Activated CD8-positive, alpha-beta memory T cell treated with anti-CD3 and anti-CD28 coated beads, Interleukin-2, amount 50 U/mL, for 1 hour (primary cell): ENCODE measurements around the gene RAB6B.

ENCODE experiments used
- DNase-seq: peaks from one replicate; pipeline ENCODE4 v3.0.0-alpha.2; 2020; ENCODE audit errors: extremely low read depth

Gene RAB6B

DNA sequence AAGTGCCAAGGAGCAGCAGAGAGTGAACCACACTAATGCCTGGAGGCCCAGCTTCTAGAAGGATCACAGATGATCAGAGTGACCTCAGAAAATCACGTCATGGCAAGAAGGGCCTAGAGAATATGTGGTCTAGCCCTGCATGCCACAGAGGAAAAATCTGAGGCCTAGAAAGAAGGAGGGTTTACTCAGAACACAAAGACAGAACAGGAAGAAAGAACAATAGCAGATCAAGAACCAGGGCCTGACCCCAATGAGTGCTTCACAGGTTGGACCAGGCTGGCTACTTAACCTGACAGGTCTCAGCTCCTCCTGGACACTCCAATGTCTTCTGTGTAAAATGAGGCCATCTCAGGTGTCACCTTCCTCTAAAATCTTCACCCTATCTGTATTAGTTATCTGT, 14.2 kb downstream of the RAB6B start:
- DNase-seq = no peak

DNA sequence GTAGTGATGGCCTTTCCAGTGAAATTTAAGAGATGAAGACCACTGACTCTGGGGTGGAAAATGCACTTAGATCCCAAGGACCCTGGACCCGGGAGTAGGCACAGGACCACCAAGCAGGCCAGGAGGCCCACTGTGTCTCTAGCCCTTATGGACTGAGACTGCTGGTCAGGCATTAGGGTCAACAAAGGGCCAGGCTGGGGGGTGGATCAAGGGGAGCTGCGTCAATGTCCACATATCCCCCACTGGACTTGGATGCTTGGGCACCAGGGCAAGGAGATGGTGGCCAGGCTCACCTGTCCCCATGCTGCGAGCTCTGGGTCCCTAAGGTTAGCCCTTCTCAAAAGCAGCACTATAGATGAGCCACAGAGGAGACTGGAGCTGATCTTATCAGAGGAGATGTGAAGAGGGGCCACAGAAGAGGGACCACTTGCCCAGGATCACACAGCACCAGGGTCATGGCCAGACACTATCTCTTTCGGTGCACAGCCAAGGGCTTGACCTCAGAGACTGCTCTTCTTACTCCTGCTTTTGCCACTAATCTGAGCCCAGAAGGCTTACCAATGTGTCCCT, 14.7 kb downstream of the RAB6B start:
- DNase-seq = no peak

DNA sequence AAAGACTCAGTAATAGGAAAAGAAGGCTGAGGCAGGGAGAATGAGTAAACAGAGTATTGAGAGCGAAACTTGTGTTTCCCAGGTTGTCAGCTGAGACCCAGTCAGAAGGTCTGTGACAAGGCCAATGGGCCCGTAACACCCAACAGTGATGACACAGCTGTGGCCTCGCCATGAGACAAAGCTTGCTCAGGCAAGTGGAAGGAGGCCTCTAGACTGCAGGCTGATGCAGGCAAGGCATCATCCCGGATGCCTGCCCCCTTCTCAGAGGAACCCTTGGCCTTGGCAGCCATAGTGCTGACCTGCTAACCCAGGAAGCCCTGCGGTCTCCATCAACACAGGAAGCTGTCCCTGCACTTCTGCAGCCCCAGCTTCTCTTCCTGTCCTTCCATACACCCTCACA, 15.4 kb downstream of the RAB6B start:
- DNase-seq = no peak

DNA sequence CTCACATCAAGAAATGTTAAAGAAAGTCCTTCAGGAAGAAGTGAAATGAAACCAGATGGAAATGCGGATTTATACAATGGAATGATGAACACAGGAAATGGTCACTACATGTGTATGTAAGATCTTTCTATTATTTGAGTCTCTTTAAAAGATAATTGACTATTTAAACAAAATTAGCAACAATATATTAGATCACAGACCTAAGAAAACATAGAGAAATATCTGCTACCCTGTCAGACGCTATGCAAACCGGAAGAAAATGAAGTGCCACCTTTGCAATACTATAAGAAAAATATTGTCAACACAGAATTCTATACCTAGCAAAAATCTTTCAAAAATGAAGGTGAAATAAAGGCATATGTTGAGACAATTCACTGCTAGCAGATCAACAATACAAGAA, 17.2 kb downstream of the RAB6B start:
- DNase-seq = no peak

- DNase-seq = no peak
Observed at GRCh38 chr3:133877221-133877620, 18.5 kb downstream of the RAB6B start.

GRCh38 chr3:133874761-133875438, 20.8 kb downstream of the RAB6B start:
- no peak for DNase-seq

- no peak for DNase-seq
Observed at GRCh38 chr3:133874344-133874743, 21.3 kb downstream of the RAB6B start.

DNA sequence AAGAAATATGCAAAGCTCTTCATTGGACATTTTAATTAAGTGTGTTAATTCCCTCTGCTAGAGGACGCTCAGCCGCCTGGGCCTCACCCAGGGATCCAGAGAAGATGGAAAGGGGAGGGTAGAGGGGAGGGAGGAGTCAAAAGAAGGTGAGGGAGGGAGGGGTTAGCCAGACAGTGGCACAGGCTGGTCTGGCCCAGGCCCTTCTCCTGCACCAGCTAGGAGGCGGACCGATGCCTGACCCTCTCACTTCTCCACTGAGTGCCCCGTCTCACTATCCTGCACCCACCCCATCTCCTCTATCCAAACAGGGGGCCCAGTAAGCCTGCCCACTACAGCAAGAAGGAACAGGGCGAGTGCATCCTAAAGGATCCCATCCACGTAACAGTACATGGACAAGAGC, 22.9 kb downstream of the RAB6B start:
- DNase-seq = no peak

- no peak for DNase-seq
Observed at GRCh38 chr3:133872161-133872560, 23.5 kb downstream of the RAB6B start.

DNA sequence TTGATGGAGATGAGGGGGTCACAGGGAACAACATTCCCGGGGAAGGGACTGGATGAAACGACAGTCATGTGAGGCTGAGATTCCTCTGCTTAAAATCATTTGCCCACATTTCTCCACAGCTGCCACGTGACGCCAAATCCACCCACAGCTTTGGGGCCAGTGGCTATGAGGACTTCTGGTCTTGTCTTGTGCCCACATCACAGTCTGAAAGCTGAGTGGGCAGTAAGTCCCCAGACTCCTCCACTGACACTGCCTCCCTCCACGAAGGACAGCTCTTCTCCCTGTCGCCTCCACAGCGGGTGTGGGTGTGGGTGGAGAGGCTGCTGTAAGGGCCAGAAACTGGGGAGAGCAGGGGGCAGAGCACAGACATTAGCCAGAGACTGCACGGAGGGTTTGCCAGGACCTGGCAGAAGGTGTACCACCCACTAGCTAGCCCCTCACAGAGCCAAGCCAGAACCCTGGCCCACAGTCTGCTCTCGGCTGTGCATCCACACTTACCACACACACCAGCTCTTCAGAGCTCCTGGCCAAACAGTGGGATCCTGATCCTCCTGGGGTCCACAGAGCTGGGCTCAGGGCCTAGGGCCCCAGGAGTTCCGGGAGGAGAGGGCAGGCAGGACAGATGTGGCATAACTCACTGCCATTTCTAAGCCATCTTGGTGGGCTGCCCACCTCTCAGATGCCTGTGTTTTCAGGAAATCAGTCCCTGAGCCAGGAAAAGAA, 24.2 kb downstream of the RAB6B start:
- DNase-seq = no peak

DNA sequence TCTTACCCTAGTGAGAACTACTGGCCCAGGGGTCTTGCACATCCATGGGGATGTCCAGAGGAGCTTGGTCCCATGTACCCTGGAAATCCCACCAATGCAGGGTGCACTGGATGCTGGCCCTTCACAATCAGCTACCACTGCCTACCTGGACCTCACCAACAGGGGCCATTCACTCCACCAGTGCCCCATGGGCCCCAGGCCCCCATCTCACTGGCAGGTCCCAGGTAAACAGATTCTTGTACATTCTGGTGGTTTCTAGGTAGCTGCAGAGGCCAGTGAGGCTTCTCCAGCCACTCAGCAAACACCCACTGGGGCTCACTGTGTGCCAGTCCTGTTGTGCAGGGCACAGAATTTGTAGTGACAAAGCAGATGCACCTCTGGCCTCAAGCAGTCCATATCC, 24.9 kb downstream of the RAB6B start:
- DNase-seq = no peak

DNA sequence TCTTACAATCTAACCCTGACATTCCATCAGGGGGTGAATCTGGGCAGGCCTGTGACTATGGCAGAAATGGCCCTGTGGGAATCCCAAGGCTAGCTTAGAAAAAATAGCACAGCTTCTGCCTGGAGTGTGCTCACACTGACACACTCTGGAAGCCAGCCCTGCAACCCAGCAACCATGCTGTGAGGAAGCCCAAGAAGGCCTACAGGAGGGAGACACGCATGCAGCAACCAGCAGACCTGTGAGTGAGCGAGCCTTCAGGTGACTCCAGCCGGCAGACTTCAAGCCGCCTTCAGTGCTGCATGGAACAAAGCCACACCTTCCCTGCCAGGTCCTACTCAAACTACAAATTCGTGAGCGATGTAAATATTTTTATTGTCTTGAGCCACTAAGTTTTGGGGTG, 26.1 kb downstream of the RAB6B start:
- DNase-seq = no peak

- no peak for DNase-seq
Observed at GRCh38 chr3:133868758-133869475, 26.8 kb downstream of the RAB6B start.

GRCh38 chr3:133868186-133868585, 27.5 kb downstream of the RAB6B start:
- DNase-seq = no peak

DNA sequence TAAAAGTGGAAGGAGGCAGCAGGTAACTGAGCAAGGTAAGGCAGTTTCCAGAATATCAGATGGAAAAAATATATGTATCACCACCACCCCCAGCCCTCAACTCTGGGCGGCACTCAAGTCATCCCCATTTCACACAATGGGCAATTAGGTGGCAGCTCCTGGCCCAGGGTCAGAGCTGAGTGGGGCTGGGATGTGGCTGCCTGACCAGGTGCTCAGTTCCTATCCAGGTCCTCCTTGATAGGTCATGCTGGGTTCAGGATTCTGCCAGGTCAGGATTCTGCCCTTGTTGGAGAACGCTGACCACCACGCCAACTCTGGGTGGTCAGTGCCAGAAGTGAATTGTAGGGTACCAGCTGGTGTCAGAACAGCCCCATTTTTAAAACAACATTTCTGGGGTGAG, 29.5 kb downstream of the RAB6B start:
- no peak for DNase-seq

DNA sequence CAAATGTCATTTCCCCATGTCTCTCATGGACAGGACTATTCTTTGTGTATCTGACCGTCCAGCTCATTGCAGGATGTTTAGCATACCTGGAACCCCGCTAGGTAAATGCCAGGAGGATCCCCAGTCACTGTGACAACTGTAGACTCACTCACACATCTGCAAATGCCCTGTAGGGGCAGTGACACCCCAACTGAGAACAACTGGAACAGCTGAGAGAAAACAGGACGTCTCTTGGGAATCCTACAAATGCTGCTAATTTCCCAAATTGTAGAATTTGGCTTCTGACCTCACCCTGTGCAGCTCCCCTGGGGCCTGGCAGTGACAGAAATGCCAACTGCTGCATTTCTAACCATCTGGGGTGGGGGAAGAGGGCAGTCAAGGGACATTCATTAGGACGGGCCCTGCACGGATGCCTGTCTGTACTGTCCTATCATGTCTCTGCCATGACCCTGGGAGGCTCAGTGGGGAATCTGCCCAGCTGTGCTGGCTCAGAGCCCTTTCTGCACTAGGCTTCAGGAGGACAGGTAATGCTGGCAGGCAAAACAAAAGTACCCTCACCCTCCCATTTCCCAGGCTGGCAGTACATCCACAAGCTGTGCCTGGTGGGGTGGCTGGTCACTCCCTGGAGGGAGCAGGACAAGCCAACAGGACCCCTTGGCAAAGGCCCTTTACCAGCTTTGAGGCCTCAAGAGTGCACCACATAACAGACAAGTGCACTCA, 30.4 kb downstream of the RAB6B start:
- DNase-seq = no peak

GRCh38 chr3:133864616-133865015, 31.1 kb downstream of the RAB6B start:
- no peak for DNase-seq

DNA sequence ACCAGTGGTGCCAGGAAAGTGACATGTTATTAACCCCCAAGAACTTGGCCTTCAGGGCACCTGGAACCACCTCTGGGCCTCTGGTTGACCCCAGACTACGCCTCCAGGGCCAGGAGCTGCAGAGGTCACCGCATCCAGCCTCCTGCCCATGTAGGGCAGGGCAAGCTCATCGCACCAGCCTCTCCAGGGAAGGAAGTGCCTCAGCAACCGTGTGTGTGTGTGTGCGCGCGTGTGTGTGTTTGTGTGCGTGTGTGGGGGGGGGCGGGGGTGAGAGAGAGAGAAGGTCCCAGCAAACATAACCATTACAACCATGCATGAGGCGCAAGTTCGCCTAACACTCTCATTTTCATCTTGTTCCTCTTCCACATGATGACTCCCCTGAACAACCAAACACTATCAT, 31.8 kb downstream of the RAB6B start:
- no peak for DNase-seq

- no peak for DNase-seq
Observed at GRCh38 chr3:133862161-133862560, 33.5 kb downstream of the RAB6B start.

DNA sequence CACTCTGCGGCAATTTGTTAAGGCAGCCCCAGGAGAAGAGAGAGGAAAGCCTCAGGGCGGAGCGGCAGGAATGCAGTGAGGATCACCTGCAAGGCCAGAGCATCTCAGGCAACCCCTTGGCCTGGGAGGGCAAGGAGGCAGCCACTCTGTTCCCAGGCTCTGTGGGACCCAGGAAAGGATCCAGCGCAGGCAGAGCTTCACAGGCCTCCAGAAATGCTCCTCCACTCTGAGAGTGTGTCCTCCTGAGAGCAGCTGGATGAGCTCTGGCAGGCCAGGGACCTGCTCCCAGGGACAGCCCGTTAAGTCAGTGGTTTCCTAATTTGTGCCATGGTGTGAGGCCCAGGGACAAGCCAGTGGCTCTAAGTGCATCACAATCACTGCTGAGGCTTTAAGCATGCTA, 35.2 kb downstream of the RAB6B start:
- DNase-seq = no peak

- no peak for DNase-seq
Observed at GRCh38 chr3:133859381-133860234, 36.1 kb downstream of the RAB6B start.
